HL-60/S4 (cell line): ENCODE measurements around the gene NDUFA1.
"Not testable (repeated sequence)": the region's sequence is repeated elsewhere in the genome, so short reads cannot be mapped to it uniquely, and the experiment has no call there.

Source experiments
- in situ Hi-C: fragments of 300-500 bp; cut with MboI; formaldehyde crosslinking; loops from 2 replicates; pipeline ENCODE4 v1.14.3; 2022; ENCODE audit warnings: low sequenced_read_pairs

Gene NDUFA1

DNA sequence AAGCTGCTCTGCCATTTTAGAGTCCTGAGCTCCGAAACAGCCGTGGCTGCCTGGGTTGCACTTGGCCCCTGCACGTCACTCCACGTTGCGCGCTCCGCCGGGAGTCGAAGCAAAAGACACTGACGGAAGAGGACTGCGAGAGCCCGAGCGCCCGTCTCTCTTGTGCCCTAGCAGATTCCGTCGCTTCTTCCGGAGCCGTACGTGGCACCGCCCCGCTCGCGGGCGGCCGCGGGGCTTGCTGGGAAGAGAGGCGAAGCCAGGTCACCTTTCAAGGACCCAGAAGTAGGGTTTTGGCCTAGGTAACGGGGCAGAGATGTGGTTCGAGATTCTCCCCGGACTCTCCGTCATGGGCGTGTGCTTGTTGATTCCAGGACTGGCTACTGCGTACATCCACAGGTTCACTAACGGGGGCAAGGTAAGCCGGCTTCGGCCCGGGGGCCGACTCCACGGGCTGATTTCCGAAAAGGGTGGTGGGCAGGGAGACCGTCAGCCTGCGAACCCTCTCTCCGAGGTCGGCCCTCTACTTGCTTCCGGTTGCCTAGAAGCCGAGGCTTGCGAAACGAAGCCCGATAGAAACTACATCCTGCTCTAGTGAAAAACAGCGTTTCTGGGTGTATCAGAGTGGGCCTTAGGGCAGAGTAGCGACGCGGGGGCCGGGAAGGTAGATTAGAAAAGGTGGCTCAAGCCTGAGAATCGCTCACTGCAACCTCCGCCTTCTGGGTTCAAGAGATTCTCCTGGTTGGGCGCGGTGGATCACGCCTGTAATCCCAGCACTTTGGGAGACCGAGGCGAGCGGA, at the start of gene NDUFA1, which contains the start of gene RNF113A:
TSS of gene NDUFA1 (plus strand) at position 234 of the 797 bp plus-strand sequence. CDS start at position 314, 80 bp downstream.
TSS of gene RNF113A (minus strand) at position 135 of the 797 bp plus-strand sequence. CDS start at position 15, 120 bp downstream.
- in situ Hi-C loops, result no loop called here

DNA sequence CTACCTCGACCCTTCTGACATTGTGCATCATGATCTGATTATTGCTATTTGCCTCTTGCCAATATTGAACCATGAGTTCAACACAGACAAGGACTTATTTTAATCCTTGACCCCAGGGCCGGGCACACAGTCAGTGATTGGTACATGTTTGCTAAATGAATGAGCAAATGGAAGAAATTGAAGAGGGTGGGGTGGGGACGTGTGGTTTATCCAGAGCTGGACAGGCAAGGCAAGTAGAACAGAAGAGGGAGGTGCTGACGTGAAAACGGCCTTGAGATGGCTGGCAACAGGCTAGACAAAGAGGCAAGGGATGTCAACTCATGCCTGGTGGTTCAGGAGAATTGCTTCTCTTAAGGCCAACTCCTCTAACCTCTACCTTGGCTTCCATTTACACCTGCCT, 47.4 kb upstream of the NDUFA1 start:
- in situ Hi-C loops, result not testable (repeated sequence)

DNA sequence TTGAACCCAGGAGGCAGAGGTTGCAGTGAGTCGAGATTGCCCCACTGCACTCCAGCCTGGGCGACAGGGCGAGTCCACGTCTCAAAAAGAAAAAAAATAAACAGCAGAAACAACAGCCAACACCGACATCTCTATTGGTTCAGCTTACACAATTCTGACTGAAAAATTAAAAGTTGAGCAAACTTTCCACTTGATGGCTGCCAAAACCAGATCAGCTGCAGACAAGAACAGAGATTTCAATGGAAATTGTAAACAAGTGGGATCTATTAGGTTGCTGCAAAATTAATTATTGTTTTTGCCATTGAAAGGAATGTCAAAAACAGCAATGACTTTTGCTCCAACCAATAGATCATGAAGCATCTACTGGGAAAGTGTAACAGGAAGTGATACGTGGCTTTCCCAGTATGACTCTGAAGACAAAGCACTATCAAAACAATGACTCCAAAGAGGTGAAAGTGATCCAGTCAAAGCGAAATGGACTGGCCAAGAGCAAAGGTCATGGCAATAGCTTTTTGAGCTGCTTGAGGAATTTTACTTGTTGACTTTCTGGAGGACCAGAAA, 45.2 kb upstream of the NDUFA1 start:
- in situ Hi-C loops, result no loop called here

DNA sequence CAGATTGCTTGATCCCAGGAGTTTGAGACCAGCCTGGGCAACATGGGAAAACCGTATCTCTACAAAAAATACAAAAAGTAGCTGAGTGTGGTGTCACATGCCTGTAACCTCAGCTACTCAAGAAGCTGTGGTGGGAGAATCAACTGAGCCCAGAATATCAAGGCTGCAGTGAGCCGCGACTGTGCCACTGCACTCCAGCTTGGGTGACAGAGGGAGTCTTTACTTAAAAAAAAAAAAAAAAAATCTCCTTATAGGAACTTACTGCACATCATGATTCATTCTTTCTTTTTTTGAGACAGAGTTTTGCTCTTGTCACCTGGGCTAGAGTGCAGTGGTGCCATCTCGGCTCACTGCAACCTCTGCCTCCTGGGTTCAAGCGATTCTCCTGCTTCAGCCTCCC, 43.2 kb upstream of the NDUFA1 start:
- in situ Hi-C loops, result no loop called here

DNA sequence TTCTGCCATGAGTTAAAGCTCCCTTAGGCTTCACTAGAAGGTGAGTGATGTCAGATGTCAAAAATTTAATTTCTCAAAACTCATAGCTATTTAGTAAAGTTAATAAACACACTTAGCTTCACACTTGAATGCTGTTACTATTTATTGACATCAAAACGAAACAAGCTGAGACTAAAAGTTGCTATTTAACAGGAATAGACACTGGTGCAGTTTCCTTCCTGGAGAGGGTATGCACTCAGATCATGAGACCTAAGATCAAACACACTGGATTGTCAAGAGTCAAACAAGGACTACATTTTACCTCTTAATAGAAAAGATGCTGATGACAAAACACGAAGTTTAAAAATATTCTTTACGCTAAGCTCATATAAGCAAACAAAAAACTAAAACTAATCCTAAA, 37.7 kb upstream of the NDUFA1 start:
- in situ Hi-C loops, result no loop called here

DNA sequence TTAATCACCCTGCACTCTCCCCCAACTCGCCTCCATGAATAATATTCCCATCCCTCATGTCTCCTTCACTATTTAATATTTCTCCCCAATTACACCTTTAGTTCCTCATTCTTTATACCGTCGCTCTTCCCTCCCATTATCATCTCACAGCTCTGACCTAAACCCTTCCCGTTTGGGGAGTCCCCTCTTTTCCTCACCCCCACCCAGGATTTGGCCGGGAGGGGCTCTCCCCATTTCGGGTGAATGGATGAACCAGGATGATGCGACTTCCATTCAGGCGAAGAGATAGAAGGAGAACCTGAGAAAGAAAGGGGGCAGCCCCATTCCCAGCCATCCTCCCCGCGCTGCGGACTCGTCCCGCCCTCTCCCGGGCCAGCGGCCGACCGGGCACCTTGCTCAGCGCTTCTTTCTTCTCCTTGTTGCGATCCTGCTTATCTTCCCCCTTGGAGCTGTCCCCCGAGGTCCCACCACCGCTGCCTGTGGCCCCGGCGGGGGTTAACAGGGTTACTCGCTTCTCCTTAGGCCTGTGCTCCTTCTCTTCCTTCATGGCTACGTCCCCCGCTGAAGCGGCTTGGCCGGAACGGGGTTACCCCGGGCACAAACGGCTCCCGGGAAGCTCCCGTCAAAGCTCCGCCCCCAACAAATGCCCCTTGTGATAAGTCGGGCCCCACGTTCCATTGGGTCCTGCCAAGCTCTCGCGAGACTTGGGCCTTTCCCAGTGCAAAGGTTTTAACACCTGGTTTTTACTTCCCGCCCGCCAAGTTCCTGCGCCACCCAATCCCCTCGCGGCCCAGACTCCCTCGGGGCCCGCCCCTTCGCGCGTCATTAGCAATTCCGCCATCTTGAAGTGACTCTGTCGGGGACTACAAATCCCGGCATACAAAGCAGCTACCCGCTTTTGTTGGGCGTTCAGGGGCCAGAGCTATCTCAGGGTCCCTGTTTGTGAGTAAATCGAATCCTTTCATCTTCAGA, 19.0 kb upstream of the NDUFA1 start, which contains the start of gene UPF3B:
TSS of gene UPF3B (minus strand) at position 582 of the 972 bp plus-strand sequence. CDS start at position 547, 35 bp downstream.
- in situ Hi-C loops, result no loop called here

DNA sequence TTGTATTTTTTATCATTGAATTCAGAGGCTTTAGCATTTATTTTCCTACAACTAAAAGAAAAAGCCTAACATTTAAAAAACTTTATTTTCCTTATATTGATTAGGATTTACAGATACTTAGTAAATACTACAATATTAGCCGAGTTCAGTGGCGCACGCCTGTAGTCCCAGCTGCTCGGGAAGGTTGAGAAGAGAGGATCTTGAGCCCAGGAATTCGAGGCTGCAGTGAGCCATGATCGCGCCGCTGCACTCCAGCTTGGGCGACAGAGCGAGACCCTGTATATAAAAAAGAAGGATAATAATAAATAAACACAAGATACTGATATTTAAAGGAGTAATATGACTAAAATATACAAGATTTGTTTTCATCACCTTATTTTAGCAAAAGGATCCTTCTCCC, 18.2 kb upstream of the NDUFA1 start:
- in situ Hi-C loops, result no loop called here

DNA sequence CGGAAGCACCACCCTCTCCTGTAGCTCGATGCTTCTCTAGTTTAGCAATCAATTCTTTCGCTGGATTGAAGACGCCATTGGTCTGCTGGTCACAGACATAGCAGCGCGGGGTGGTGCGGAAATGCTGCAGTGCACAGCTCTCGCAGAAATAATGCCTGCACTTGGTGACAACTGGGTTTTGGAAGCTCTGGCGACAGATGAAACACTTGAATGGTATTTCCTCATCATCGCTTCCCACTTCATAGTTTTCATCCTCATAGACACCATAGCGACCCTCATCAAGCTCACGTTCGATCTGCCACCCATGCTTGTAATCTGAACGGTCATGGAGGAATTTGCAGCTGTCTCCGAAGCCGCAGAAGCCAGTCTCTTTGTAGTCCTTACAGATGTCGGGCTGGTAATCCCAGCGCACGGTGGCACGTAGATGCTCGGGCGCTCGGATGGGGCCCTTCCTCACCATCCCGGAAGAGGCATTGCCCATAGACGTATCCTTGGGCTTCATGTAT, 953 bp upstream of the NDUFA1 start:
- in situ Hi-C loops, result no loop called here

DNA sequence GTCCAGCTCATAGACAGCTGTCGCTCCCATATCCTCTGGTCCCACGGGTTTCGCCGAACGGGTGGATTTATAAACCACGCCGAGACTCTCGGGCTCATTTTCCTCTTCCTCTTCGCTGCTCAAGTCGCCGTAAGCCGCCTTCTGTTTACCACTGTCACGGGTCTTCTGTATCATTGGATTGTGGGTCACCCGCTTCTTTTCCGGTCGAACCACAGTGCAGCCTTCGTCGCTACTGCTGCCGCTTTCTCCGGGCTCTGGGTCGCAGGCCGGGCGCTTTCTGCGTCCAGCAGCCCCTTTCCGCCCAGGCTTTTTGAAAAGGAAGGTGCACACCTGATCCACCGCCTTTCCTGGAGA, 410 bp upstream of the NDUFA1 start:
- in situ Hi-C loops, result no loop called here

DNA sequence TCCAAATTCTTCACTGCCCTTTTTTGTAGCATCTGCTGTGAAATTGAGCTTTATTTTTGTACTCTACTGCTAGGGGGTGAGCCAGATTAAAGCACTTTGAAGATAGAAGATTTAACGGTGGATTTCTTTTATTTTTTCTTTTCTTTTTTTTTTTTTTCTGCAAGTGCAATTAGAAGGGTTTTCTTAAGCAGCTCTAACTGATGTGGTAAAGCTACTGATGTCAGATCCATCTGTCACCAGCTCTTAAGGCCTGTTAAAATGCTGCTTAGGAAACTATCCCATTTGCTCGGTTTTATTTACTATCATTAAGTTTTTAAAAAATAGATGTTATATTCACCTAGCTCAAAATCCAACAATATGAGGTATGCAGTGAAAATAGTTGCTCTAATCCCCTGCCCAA, 7.1 kb downstream of the NDUFA1 start:
- in situ Hi-C loops, result no loop called here

DNA sequence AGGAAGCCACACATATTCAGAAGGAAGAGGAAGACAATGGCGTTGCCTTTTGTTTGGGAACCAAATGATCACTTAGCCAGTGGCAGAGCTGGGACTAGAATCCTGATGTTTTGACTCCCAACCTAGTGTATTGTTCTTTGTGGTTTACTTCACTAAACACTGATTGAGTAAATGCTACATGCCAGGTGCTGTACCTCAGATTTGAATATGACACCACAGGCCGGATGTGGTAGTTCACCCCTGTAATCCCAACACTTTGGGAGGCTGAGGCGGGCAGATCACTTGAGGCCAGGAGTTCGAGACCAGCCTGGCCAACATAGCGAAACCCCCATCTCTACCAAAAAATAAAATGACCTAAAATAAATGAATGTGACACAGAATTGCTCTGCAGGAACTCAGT, 8.4 kb downstream of the NDUFA1 start:
- in situ Hi-C loops, result no loop called here

DNA sequence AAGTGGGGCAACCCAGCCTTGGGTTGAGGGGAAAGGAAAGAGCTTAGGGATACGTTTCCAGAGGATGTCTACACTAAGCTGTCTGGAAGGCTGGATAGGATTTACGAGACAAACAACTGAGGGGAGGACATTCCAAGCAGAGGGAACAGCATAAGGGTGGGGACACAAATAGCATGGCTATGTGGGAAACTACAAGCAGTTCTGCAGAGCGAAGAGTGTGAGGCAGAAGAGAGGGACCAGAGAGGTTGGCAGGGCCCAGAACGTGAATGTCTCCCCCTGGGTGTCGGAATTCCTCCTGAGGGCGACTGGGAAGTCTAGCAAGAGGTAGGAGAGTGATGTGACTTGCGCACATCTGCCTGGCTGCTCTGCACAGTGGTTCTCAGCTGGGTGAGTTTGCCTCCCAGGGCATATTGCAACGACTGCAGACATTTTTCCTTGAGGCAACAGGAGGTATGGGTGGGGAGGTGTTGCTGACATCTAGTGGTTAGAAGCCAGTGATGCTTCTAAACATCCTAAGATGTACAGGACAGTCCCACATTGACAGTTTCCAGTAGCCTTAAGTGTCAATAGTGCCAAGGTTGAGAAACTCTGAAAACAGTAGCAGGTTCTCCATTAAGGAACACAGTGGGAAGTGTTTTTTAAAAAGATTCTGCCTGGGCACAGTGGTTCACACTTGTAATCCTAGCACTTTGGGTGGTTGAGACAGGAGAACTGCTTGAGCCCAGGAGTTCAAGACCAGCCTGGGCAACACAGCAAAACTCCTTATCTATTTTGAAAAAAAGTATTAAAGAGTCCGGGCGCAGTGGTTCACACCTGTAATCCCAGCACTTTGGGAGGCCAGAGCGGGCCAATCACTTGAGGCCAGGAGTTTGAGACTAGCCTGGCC, 9.2 kb downstream of the NDUFA1 start:
- in situ Hi-C loops, result no loop called here

DNA sequence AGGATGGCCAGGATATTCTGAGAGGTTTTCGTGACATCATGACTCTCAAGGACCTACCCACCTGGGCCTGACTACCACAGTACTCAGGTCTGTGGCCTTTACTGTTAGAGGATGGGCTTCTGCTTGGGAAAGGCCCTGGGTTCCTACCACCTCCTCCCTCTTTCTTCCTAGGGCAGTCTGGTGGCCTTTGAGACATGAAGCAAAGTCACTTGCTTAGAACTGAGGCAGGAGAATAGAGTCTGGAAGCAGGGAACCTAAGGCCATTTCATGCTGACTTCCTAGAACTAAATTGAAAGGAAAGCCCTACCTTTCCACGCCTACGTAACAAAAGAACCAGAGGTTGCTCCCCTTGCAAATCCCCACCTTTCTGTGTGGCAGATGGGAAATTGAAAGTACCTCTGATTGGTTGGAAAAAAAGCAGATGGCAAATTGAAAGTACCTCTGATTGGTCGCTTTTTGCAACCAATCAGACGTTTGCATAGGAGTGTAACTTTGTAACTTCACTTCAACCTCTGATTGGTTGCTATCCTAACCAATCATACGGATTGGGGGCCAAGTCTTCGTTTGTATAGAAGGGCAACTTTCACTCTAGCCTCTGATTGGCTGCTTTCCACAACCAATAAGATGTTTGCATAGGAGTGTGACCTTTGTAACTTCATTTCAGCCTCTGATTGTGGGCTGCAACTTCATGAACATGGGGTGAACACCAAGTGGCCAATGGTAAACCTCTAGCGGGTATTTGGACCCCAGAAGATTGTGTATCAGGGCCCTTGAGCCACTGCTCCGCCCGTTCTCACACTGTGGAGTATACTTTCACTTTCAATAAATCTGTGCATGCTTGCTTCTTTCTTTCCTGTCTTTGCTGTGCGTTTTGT, 14.2 kb downstream of the NDUFA1 start:
- in situ Hi-C loops, result no loop called here

DNA sequence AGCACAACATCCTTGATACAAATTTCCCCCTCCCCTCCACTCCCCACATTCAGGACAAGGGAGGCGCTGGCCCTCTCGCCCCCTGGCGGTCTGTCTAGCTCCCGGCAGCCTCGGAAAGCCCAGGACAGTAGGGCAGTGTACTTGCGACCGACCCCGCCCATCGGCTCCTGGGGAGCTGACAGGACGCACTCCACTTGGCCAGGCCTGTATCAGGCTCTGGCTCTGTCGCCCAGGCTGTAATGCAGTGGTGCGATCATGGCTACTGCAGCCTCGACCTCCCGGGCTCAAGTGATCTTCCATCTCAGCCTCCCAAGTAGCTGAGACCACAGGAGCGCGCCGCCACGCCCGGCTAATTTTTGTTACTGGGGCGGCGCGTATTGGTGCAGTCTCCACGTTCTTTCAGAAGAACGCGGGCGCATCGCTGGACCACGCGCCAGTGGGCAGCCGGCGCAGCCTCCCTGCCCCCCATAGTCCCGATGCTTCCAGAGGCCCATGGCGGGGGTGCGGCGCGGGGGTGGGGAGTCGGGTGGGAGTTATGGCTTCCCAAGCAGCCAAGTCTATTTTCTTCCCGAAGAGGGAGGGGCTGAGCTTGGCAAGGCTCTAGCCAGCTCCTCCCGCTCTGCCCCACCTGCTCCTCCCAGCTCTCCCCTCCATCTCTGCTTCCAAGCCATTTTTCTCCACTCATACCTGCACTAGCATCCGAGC, 16.2 kb downstream of the NDUFA1 start:
- in situ Hi-C loops, result no loop called here

DNA sequence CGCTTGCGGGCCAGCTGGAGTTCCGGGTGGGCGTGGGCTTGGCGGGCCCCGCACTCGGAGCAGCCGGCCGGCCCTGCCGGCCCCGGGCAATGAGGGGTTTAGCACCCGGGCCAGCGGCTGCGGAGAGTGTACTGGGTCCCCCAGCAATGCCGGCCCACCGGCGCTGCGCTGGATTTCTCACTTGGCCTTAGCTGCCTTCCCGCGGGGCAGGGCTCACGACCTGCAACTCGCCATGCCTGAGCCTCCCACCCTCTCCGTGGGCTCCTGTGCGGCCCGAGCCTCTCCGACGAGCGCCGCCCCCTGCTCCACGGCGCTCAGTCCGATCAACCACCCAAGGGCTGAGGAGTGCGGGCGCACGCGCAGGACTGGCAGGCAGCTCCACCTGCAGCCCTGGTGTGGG, 19.0 kb downstream of the NDUFA1 start:
- in situ Hi-C loops, result not testable (repeated sequence)

DNA sequence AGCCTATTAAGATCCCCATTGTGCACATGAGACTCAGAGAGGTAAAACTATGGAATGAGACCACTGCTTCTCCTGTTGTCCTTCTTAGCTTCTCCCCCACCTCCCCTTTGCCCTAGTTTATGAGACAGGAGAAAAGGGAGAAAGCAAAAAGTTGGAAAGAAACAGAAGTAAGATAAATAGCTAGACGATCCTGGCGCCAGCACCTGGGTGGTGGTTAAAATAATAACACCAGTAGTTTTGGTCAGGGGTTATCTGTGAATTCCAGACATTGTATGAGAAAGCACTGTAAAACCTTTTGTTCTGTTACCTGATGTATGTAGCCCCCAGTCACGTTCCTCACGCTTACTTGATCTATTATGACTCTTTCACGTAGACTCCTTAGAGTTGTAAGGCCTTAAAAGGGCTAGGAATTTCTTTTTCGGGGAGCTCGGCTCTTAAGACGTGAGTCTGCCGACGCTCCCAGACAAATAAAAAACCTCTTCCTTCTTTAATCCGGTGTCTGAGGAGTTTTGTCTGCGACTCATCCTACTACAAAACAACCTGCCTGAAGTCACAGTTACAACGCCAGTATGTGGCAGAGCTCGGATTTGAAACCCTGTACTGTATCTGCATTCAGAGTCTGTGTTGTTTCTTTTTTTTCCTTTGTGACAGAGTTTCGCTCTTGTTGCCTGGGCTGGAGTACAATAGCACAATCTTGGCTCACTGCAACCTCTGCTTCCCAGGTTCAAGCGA, 20.5 kb downstream of the NDUFA1 start:
- in situ Hi-C loops, result not testable (repeated sequence)

DNA sequence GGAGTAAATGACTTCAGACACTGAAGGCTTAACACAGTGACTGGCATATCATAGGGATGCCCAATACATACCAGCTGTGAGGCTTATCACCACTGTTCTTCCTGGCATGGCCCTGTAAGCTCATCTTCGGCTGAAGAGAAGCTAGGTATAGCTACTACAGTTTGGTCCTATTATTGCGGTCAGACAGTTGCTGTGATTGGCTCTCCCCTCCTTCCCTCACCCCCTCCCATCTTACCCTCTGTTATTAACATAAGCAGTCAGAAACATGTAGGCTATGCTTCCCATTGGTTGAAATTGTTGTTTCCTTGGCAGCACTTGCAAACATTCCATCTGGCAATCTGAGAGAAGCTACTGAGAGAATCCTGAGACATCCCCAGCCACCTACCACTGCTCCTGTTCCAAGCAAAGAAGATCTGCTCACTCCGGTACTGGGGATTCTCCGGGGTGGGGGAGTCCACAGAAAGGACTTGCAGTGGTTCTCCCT, 24.3 kb downstream of the NDUFA1 start, which contains the start of gene AKAP14:
TSS of gene AKAP14 (plus strand) at position 51 of the 484 bp plus-strand sequence. CDS start 7,331 bp downstream, outside the sequence.
- in situ Hi-C loops, result no loop called here

DNA sequence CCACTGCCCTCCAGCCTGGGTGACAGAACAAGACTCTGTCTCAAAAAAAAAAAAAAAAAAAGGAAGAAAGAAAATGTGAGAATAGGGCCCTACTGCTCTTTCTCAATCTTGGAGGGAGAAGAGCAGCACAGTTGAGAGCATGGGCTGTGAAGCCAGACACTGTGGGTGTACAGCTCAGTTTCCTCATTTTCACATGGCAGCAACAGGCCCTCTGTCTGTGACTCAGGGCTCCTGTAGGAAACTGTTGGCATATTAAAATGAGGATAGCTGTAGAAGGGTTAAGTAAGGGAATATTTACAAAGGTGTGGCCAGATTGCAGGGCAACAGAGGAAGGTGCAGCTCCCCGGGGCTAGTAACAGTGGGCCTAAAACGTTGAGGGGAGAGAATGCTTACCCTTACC, 27.5 kb downstream of the NDUFA1 start:
- in situ Hi-C loops, result no loop called here
